Testis (tissue), 2 donors: Measurements from ENCODE around the gene SNX20.

ENCODE experiments used
- POLR2A ChIP-seq: fragments of 450-650 bp; IDR thresholded peaks from one replicate; pipeline ENCODE4 v1.6.1; 2017; ENCODE audit warnings: antibody characterized with exemption, mild to moderate bottlenecking, moderate library complexity
- TF ChIP-seq, protein P1 (sequence below), 3 experiments: fragments of 450-650 bp in 2 of 3; fragments of 200-600 bp in 1 of 3; sonication (generic) in 1 of 3; IDR thresholded peaks; one replicate each; pipeline ENCODE4 v1.5.1; 2016 to 2019; ENCODE audit warnings: antibody characterized with exemption in 3 of 3, mild to moderate bottlenecking in 2 of 3, moderate library complexity in 1 of 3

DNA sequence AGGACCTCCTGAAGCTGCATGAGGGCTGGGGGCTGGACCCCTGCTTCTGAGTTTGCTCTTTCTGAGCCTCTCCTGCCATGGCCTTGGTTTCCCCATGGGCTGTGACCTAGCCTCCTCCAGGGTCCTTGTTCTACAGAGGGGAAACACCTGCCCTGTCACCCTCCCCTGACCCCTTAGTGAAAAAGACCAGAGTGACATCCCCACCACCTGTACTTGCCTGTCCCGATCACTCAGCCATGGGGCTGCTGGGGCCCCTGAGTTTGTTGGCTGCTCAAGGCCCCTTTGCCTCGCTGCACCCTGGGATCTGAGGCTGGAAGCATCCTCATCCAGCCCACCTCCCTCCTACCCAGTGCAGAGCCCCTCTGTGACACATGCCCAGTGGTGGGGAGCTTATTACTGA, 13.1 kb upstream of the SNX20 start:
- TF ChIP-seq, protein P1, sequence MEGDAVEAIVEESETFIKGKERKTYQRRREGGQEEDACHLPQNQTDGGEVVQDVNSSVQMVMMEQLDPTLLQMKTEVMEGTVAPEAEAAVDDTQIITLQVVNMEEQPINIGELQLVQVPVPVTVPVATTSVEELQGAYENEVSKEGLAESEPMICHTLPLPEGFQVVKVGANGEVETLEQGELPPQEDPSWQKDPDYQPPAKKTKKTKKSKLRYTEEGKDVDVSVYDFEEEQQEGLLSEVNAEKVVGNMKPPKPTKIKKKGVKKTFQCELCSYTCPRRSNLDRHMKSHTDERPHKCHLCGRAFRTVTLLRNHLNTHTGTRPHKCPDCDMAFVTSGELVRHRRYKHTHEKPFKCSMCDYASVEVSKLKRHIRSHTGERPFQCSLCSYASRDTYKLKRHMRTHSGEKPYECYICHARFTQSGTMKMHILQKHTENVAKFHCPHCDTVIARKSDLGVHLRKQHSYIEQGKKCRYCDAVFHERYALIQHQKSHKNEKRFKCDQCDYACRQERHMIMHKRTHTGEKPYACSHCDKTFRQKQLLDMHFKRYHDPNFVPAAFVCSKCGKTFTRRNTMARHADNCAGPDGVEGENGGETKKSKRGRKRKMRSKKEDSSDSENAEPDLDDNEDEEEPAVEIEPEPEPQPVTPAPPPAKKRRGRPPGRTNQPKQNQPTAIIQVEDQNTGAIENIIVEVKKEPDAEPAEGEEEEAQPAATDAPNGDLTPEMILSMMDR (IDR thresholded peaks at IDR 0.05): no peak
- TF ChIP-seq POLR2A: no peak
